ENCODE measurements around the gene CERS2.
A peak's percentile ranks its signal among the peaks of the same experiment; 100 is the strongest.

CERS2 gene

GRCh38 chr1:150997126-150997872 is 22.7 kb upstream of the CERS2 start:
- DNase-seq (ENCODE audit: low spot score), result no peak

- DNase-seq (ENCODE audit: low spot score), result no peak
These were observed 21.3 kb upstream of the CERS2 start for GRCh38 chr1:150995896-150996295.

- DNase-seq (ENCODE audit: low spot score), result no peak
These were observed 20.8 kb upstream of the CERS2 start for GRCh38 chr1:150995460-150995859.

- DNase-seq (ENCODE audit: low spot score), result no peak
These were observed 19.6 kb upstream of the CERS2 start for GRCh38 chr1:150994248-150994647.

- no peak for DNase-seq (ENCODE audit: low spot score)
These were observed 18.0 kb upstream of the CERS2 start for GRCh38 chr1:150992626-150993025.

GRCh38 chr1:150987924-150988323 is 13.3 kb upstream of the CERS2 start:
- DNase-seq (ENCODE audit: low spot score), result no peak

GRCh38 chr1:150985179-150985825 is 10.7 kb upstream of the CERS2 start:
- DNase-seq (ENCODE audit: low spot score), result no peak

- DNase-seq (ENCODE audit: low spot score), result no peak
These were observed 7.4 kb upstream of the CERS2 start, which contains the start of gene ANXA9 for GRCh38 chr1:150981805-150982712. Gene ANXA9 (plus strand): TSS chr1:150982292. CDS start chr1:150983106, 814 bp downstream.

- DNase-seq (ENCODE audit: low spot score), result no peak
These were observed 6.7 kb upstream of the CERS2 start for GRCh38 chr1:150981177-150981804.

GRCh38 chr1:150979092-150980056 is 4.7 kb upstream of the CERS2 start:
- peak; percentile 93 for DNase-seq (ENCODE audit: low spot score)

- peak; percentile 99 for DNase-seq (ENCODE audit: low spot score)
These were observed 2.5 kb upstream of the CERS2 start for GRCh38 chr1:150976879-150977694.

GRCh38 chr1:150976401-150976821 is 1.8 kb upstream of the CERS2 start:
- no peak for DNase-seq (ENCODE audit: low spot score)

- DNase-seq (ENCODE audit: low spot score), result no peak
These were observed 627 bp downstream of the CERS2 start for GRCh38 chr1:150973836-150974579.

- no peak for DNase-seq (ENCODE audit: low spot score)
These were observed 1.3 kb downstream of the CERS2 start for GRCh38 chr1:150973258-150973835.

- DNase-seq (ENCODE audit: low spot score), result no peak
These were observed 2.2 kb downstream of the CERS2 start for GRCh38 chr1:150972417-150972940.

GRCh38 chr1:150971583-150972416 is 2.8 kb downstream of the CERS2 start:
- no peak for DNase-seq (ENCODE audit: low spot score)

GRCh38 chr1:150970808-150971582 is 3.6 kb downstream of the CERS2 start:
- DNase-seq (ENCODE audit: low spot score), result no peak
